NCI-H446 (cell line): ENCODE data around the gene A1BG.

ENCODE experiments used
- DNase-seq, 2 experiments: peaks; one replicate each; lab custom pipeline; 2025; lab: John Stamatoyannopoulos, UW

The A1BG gene

GRCh38 chr19:58296104-58296503 lies 57.2 kb downstream of the A1BG start:
- DNase-seq, result no peak
